Endometrium (tissue), 2 donors: ENCODE measurements around the gene REC8.

Experiments
- FAIRE-seq: peaks from 2 replicates; lab custom pipeline; 2012; peaks lifted over from hg19 to GRCh38; lab: Jason Lieb, UNC
- donor health status: control.
- donor health status: control.

The REC8 gene

GRCh38 chr14:24171422-24172260, at the start of gene REC8:
REC8 (plus strand) TSS chr14:24172080; CDS start chr14:24172553, 473 bp downstream.
- FAIRE-seq, result peak; percentile 77

- no peak for FAIRE-seq
Measured at GRCh38 chr14:24122416-24122815, 49.5 kb upstream of the REC8 start.

GRCh38 chr14:24122898-24123297, 49.0 kb upstream of the REC8 start:
- FAIRE-seq, result no peak

GRCh38 chr14:24123424-24124417, 48.2 kb upstream of the REC8 start:
- no peak for FAIRE-seq

GRCh38 chr14:24126939-24127338, 44.9 kb upstream of the REC8 start:
- FAIRE-seq, result no peak

GRCh38 chr14:24127673-24128072, 44.2 kb upstream of the REC8 start:
- no peak for FAIRE-seq

- no peak for FAIRE-seq
Measured at GRCh38 chr14:24129410-24129998, 42.4 kb upstream of the REC8 start.

- no peak for FAIRE-seq
Measured at GRCh38 chr14:24130380-24130716, 41.5 kb upstream of the REC8 start, which contains the start of gene FITM1. FITM1 (plus strand) TSS chr14:24130659; CDS start chr14:24131564, 905 bp downstream.

- no peak for FAIRE-seq
Measured at GRCh38 chr14:24130717-24131548, 40.9 kb upstream of the REC8 start.

- no peak for FAIRE-seq
Measured at GRCh38 chr14:24131549-24131966, 40.3 kb upstream of the REC8 start.

GRCh38 chr14:24132061-24132685, 39.7 kb upstream of the REC8 start:
- FAIRE-seq, result no peak

GRCh38 chr14:24132976-24133375, 38.9 kb upstream of the REC8 start:
- FAIRE-seq, result no peak

- no peak for FAIRE-seq
Measured at GRCh38 chr14:24133735-24134134, 38.1 kb upstream of the REC8 start.

- no peak for FAIRE-seq
Measured at GRCh38 chr14:24135584-24135833, 36.4 kb upstream of the REC8 start.

- no peak for FAIRE-seq
Measured at GRCh38 chr14:24135834-24136683, 35.8 kb upstream of the REC8 start, which contains the start of gene PSME1. PSME1 (plus strand) TSS chr14:24136194; CDS start chr14:24136263, 69 bp downstream.

GRCh38 chr14:24136684-24137528, 35.0 kb upstream of the REC8 start:
- no peak for FAIRE-seq

- FAIRE-seq, result no peak
Measured at GRCh38 chr14:24137529-24138395, 34.1 kb upstream of the REC8 start.
